T follicular helper cell (primary cell): ENCODE results near the gene ERP29.
"Not testable (repeated sequence)": the region's sequence is repeated elsewhere in the genome, so short reads cannot be mapped to it uniquely, and the experiment has no call there.

Experiments used
- DNase-seq: peaks from one replicate; pipeline ENCODE4 v3.0.0-alpha.2; 2020; ENCODE audit warnings: low read depth

Gene ERP29

GRCh38 chr12:112035219-112035785 is 22.1 kb downstream of the ERP29 start:
- no peak for DNase-seq

- DNase-seq = not testable (repeated sequence)
These were observed 23.4 kb downstream of the ERP29 start for GRCh38 chr12:112036614-112037013.

DNA sequence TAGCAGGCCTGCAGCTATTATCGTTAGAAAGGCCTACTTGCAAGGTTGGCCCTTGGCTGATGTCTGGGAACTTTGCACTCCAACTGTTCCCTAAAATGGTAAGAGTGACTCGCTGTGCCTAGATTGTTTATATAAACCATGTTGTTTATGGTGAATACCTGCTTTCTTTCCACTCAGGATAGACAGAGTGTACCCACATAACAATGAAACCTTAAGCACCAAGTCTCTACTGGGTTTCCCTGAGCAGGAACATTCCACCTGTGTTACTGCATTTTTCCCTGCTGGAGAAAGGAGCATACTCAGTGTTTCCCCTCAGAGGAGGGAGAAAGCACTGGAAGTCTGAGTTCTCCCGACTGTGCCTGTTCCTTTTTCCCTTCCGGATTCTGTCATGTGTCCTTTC is 32.8 kb downstream of the ERP29 start:
- no peak for DNase-seq

GRCh38 chr12:112049351-112049750 is 36.1 kb downstream of the ERP29 start:
- no peak for DNase-seq

DNA sequence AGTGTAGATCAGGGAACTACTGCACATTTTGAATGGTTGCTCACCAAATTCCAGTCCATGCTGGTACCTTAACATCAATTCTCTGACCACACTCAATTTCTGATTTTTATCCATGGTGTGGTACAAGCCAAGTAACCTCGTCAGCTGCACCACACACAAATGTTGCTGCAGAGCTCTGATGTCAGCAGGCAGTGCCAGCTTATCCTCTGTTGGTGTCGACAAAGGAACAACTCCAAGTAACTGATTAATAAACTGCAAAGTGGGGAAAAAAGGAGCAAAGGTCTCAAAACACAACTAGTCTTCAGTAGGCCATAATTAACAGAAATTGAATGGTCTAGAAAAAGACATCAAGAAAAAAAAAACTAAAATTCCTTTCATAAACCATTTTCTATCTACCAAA is 47.9 kb downstream of the ERP29 start:
- no peak for DNase-seq

DNA sequence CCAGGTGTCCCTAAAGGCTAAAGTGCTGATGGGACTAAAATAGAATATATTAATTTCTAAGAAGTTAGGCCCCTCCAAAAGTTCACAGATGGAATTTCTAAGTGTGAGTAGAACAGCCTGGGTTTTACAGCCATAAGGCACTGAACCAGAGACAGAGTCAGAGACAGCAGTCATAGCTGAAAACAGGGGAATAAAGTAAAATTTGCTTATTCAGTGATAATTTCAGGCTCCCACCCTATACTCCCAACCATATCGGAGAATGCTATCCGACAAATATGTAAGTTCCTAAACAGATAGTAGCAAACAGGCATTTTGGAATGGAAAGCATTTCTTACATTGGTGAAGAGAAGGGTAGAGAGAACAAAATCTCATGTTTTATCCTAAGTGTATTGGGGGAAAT is 50.0 kb downstream of the ERP29 start:
- no peak for DNase-seq

DNA sequence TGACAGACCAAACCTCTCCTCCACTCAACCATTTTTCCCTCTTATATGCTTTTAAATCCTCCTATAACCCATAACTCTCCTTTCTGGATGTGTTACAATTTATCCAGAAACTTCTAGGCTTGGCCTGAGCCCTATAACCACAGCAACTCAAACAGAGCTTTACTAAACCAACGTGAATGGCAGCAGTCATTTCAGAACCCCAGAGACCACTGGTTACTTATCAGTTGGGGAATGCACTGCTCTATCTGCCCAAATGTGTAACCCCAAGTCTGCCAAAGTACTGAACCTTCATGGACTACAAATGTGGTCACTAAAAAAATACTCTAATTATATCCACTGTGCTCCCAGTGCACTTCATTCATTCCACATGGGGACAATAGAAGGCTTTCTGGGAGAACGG is 53.3 kb downstream of the ERP29 start:
- no peak for DNase-seq
